ENCODE data around the gene KDM2B.
A peak's percentile ranks its signal among the peaks of the same experiment; 100 is the strongest.
"Not testable (repeated sequence)": the region's sequence is repeated elsewhere in the genome, so short reads cannot be mapped to it uniquely, and the experiment has no call there.

The KDM2B gene

GRCh38 chr12:121495746-121496145 is 85.1 kb downstream of the KDM2B start:
- DNase-seq: no peak

- DNase-seq: peak in 1 of 2 experiments; percentile 4
These were observed 86.6 kb downstream of the KDM2B start for GRCh38 chr12:121494093-121494787.

- DNase-seq: no peak
These were observed 90.2 kb downstream of the KDM2B start for GRCh38 chr12:121490401-121491281.

- no peak for DNase-seq
These were observed 90.9 kb downstream of the KDM2B start for GRCh38 chr12:121489874-121490273.

GRCh38 chr12:121484967-121485366 is 95.9 kb downstream of the KDM2B start:
- DNase-seq: no peak

- DNase-seq: not testable (repeated sequence)
These were observed 96.3 kb downstream of the KDM2B start for GRCh38 chr12:121484564-121484963.

- DNase-seq: no peak
These were observed 96.9 kb downstream of the KDM2B start for GRCh38 chr12:121483949-121484348.

- DNase-seq: no peak
These were observed 104.3 kb downstream of the KDM2B start for GRCh38 chr12:121476477-121476876.

- DNase-seq: no peak
These were observed 105.5 kb downstream of the KDM2B start for GRCh38 chr12:121475279-121475678.

GRCh38 chr12:121472150-121472905 is 108.5 kb downstream of the KDM2B start:
- no peak for DNase-seq

- DNase-seq: no peak
These were observed 110.1 kb downstream of the KDM2B start for GRCh38 chr12:121470751-121471150.

- no peak for DNase-seq
These were observed 112.4 kb downstream of the KDM2B start for GRCh38 chr12:121468499-121468801.

GRCh38 chr12:121467638-121468498 is 113.0 kb downstream of the KDM2B start:
- DNase-seq: no peak

- DNase-seq: peak; percentile 74 to 79
These were observed 113.8 kb downstream of the KDM2B start for GRCh38 chr12:121466794-121467637.

GRCh38 chr12:121465921-121466793 is 114.7 kb downstream of the KDM2B start:
- DNase-seq: no peak

- DNase-seq: no peak
These were observed 116.5 kb downstream of the KDM2B start for GRCh38 chr12:121464331-121464730.

- no peak for DNase-seq
These were observed 119.8 kb downstream of the KDM2B start for GRCh38 chr12:121461048-121461447.

- no peak for DNase-seq
These were observed 124.3 kb downstream of the KDM2B start for GRCh38 chr12:121456551-121456950.

- no peak for DNase-seq
These were observed 124.9 kb downstream of the KDM2B start for GRCh38 chr12:121455766-121456420.

GRCh38 chr12:121454921-121455320 is 125.9 kb downstream of the KDM2B start:
- DNase-seq: no peak
